ENCODE measurements around the gene IGFBP5. TPM values are rescaled to one million over a fixed set of nuclear protein-coding genes. Genes with fewer than 3 reads are reported as not detected.

IGFBP5 gene
- total RNA-seq, 1 donor from 2014 or later, result not detected

- Mint-ChIP-seq H3K36me3 (ENCODE audit: low read depth) (no peaks in the 10 kb centered on the region), H3K4me3 (no peak overlapping the region), H3K27ac (no peak overlapping the region), H3K9me3 (no peaks in the 10 kb centered on the region), H3K27me3 (peaks cover 58% of the 10 kb centered on the region), H3K4me1 (peaks cover 20% of the 10 kb centered on the region)
- intact Hi-C loops (cut with micrococcal nuclease), result no loop called here
- TF ChIP-seq CTCF (IDR thresholded peaks at IDR 0.05), result no peak
- POLR2A ChIA-PET, result no interaction called here
- CTCF ChIA-PET, result no interaction called here
- ATAC-seq (ENCODE audit: low read depth) (no peak), DNase-seq (no peak)
Observed at GRCh38 chr2:216635701-216636550, 59.4 kb downstream of the IGFBP5 start.

DNA sequence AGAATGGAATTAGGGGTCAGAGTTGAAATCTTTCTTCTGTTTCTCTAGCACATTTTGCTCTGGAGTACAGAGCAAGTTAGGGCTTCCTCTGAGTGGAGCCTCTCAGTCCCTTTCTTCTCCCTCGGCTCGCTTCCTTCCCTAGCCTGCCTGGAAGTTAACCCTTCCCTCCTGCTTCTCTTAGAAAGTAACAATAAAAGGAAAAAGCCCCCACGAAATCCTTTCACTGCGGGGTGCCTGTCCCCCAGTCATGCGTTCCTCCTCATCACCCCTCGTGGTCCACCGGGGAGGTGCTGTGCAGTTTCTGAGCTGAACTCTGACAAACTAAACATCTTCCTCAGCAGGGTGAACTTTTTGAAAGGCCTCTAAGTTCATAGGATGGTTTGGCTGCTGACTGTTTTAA, 60.2 kb downstream of the IGFBP5 start:
- ATAC-seq (ENCODE audit: low read depth) (no peak), DNase-seq (no peak)
- ChIA-PET CTCF (no interaction called here), POLR2A (no interaction called here)
- Mint-ChIP-seq H3K4me1 (peaks cover 20% of the 10 kb centered on the region), H3K27me3 (peaks cover 61% of the 10 kb centered on the region), H3K9me3 (no peaks in the 10 kb centered on the region), H3K36me3 (ENCODE audit: low read depth) (no peaks in the 10 kb centered on the region), H3K27ac (no peak overlapping the region), H3K4me3 (no peak overlapping the region)
- no peak for TF ChIP-seq CTCF (IDR thresholded peaks at IDR 0.05)
- intact Hi-C loops (cut with micrococcal nuclease), result no loop called here

DNA sequence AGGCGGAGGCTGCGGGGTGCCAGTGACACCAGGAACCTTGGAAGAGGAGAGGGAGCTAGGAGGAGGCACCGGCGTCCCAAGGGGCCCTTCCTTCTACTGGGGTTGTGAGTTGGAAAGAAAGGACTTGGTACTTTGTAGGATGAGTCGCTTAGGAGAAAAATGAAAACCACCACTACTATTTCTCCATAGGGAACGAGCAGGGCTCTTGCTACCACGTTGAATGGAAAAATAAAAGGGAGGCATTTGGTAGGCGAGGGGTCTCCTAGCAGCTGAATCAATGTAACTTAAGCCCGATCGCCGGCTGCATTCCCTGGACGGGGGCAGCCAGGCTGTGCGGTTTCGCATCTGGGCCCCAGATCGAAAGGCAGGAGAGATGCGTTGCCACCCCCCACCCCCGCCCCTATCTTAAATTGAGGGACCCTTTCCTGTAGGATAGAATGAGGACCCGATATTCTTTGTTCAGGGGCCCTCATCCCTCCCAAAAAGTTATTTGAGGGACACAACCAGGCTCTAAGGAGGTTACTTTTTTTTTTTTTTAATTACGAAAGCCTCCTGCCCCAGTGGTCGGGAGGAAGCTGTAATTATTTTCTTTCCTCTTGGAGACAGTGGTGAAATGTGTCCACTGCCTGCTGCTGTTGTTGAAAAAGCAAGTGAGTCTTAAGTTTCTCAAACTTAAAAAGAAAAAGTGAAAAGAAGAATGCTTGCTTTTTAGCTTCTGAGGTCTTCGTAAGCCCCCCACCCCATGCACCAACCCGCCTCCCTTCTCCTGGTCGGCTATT, 60.8 kb downstream of the IGFBP5 start:
- ChIA-PET CTCF (no interaction called here), POLR2A (no interaction called here)
- intact Hi-C loops (cut with micrococcal nuclease), result no loop called here
- TF ChIP-seq CTCF (IDR thresholded peaks at IDR 0.05), result no peak
- Mint-ChIP-seq H3K27me3 (peaks cover 58% of the 10 kb centered on the region), H3K4me3 (peak overlapping the region; percentile 55), H3K36me3 (ENCODE audit: low read depth) (no peaks in the 10 kb centered on the region), H3K27ac (no peak overlapping the region), H3K9me3 (no peaks in the 10 kb centered on the region), H3K4me1 (peaks cover 20% of the 10 kb centered on the region)
- DNase-seq, result no peak
- no peak for ATAC-seq (ENCODE audit: low read depth)

GRCh38 chr2:216633616-216634369, 61.6 kb downstream of the IGFBP5 start:
- intact Hi-C loops (cut with micrococcal nuclease), result no loop called here
- ATAC-seq (ENCODE audit: low read depth), result no peak
- peak overlapping the region; percentile 55 for H3K4me3 Mint-ChIP-seq
- ChIA-PET CTCF (no interaction called here), POLR2A (no interaction called here)
- DNase-seq, result no peak
- H3K36me3 Mint-ChIP-seq (ENCODE audit: low read depth), result no peaks in the 10 kb centered on the region
- H3K27me3 Mint-ChIP-seq, result peaks cover 56% of the 10 kb centered on the region
- no peaks in the 10 kb centered on the region for H3K9me3 Mint-ChIP-seq
- TF ChIP-seq CTCF (IDR thresholded peaks at IDR 0.05), result no peak
- H3K4me1 Mint-ChIP-seq, result peaks cover 20% of the 10 kb centered on the region
- H3K27ac Mint-ChIP-seq, result no peak overlapping the region
